ENCODE results near the gene RPS6KA2. TPM values are rescaled to one million over a fixed set of nuclear protein-coding genes. Genes with fewer than 3 reads are reported as not detected.

RPS6KA2 gene
- total RNA-seq, 1 experiment from 2014 or later = 12.3 TPM

DNA sequence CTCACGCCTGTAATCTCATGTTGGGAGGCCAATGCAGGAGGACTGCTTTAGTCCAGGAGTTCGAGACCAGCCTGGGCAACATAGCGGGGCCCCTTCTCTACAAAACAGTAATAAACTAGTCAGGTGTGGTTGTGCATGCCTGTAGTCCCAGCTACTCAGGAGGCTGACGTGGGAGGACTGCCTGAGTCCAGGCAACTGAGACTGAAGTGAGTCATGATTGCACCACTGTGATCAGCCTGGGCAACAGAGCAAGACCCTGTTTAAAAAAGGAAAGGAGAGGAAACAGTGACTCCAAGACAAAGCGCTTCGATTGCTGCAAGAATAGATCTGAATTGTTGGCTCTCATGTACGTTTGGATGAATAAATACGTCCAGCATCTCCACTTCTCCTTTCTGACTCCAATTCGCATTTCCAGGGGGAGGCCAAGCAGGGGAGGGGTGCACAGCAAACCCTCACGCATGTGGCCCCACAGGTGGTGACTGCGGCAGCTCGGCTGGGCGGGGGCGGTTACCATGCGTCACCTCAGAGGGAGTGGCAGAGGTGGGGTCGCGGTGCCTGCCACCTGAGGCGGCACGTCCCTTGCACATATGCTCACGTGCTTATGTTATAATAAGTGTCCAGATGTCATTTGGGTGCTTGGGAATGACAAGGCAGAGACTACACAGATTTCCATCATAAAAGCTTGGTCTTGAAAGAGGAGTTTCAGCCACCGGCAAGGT lies 149.2 kb downstream of the RPS6KA2 start:
- Histone ChIP-seq H3K27me3 (ENCODE audit: insufficient read depth, low read length) (no peaks in the 10 kb centered on the region), H3K14ac (ENCODE audit: insufficient read depth, low read length) (no peak overlapping the region), H4K8ac (replicated peaks; ENCODE audit: insufficient read length, low read depth, low read length) (no peak overlapping the region), H3K4me1 (ENCODE audit: insufficient read depth, low read length) (no peaks in the 10 kb centered on the region), H2BK15ac (ENCODE audit: low read depth, low read length) (no peak overlapping the region), H2BK12ac (ENCODE audit: insufficient read length, low read depth, low read length) (no peak overlapping the region), H3K79me1 (ENCODE audit: insufficient read depth, low read depth, low read length, poor library complexity, severe bottlenecking) (no peaks in the 10 kb centered on the region), H2AFZ (ENCODE audit: low read length) (no peak overlapping the region), H2BK20ac (ENCODE audit: low read depth, low read length, poor library complexity, severe bottlenecking) (no peak overlapping the region), H3K4me2 (ENCODE audit: insufficient read depth, insufficient read length, low read length) (no peak overlapping the region), H3K79me2 (ENCODE audit: insufficient read depth, low read length) (no peaks in the 10 kb centered on the region), H3K27ac (ENCODE audit: insufficient read length, low read depth, low read length) (no peak overlapping the region), H2AK5ac (ENCODE audit: insufficient read length, low read length) (no peak overlapping the region), H3K4ac (ENCODE audit: low read depth, low read length) (no peak overlapping the region), H3K18ac (ENCODE audit: insufficient read length, low read depth, low read length) (no peak overlapping the region), H3K56ac (ENCODE audit: insufficient read length, low read depth, low read length) (no peak overlapping the region), H3K23ac (ENCODE audit: insufficient read length, low read depth, low read length) (no peak overlapping the region), H4K20me1 (ENCODE audit: control insufficient read depth, insufficient read depth, insufficient read length) (no peaks in the 10 kb centered on the region), H2BK5ac (ENCODE audit: insufficient read length, low read length) (no peak overlapping the region), H4K91ac (ENCODE audit: insufficient read length, low read depth, low read length) (no peak overlapping the region), H3K23me2 (ENCODE audit: insufficient read length, low read depth, low read length, poor library complexity, severe bottlenecking) (no peaks in the 10 kb centered on the region), H3K9me3 (ENCODE audit: control insufficient read depth, low read depth, low read length) (no peaks in the 10 kb centered on the region), H3T11ph (ENCODE audit: low read length) (no peak overlapping the region), H3K9ac (ENCODE audit: extremely low read depth, insufficient read length, low read length) (no peak overlapping the region), H2BK120ac (ENCODE audit: low read depth, low read length, poor library complexity, severe bottlenecking) (no peak overlapping the region), H4K5ac (ENCODE audit: insufficient read length, low read depth, low read length) (no peak overlapping the region)
- no peak overlapping the region; a peak in 1 of 5 replicates for H3K4me3 Mint-ChIP-seq
- DNase-seq = no peak
- no peaks in the 10 kb centered on the region; the same call in none of the 2 replicates for H3K27me3 Mint-ChIP-seq (ENCODE audit: low read depth)
- H3K36me3 Mint-ChIP-seq (ENCODE audit: insufficient read depth in 1 of 3, low read depth in 3 of 3) = peaks cover 1 to 12% (median 5%) of the 10 kb centered on the region in 3 experiments; a peak in 4 of 7 replicates
- peaks cover 12 to 15% of the 10 kb centered on the region in 2 experiments for H3K4me1 Mint-ChIP-seq
- no peaks in the 10 kb centered on the region for H3K9me3 Mint-ChIP-seq
- H3K27ac Mint-ChIP-seq = no peak overlapping the region; a peak in 1 of 7 replicates
- WGBS (ENCODE audit: extremely low coverage, insufficient read length, low lambda C conversion rate) = no CpG with 5 or more reads among the region's 21 CpGs
- TF ChIP-seq, protein P1, sequence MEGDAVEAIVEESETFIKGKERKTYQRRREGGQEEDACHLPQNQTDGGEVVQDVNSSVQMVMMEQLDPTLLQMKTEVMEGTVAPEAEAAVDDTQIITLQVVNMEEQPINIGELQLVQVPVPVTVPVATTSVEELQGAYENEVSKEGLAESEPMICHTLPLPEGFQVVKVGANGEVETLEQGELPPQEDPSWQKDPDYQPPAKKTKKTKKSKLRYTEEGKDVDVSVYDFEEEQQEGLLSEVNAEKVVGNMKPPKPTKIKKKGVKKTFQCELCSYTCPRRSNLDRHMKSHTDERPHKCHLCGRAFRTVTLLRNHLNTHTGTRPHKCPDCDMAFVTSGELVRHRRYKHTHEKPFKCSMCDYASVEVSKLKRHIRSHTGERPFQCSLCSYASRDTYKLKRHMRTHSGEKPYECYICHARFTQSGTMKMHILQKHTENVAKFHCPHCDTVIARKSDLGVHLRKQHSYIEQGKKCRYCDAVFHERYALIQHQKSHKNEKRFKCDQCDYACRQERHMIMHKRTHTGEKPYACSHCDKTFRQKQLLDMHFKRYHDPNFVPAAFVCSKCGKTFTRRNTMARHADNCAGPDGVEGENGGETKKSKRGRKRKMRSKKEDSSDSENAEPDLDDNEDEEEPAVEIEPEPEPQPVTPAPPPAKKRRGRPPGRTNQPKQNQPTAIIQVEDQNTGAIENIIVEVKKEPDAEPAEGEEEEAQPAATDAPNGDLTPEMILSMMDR (conservative IDR thresholded peaks at IDR 0.05) = no peak
